Suprapubic skin (tissue), 4 donors: Measurements from ENCODE around the gene CIP2A. TPM values are rescaled to one million over a fixed set of nuclear protein-coding genes. Genes with fewer than 3 reads are reported as not detected.

ENCODE experiments used
- DNase-seq, 2 donors: peaks; one replicate each; pipeline ENCODE4 v3.0.0-alpha.2; 2019; ENCODE audit warnings: low spot score in 2 of 2
- H3K27ac ChIP-seq: fragments of 200-600 bp; sonication (generic); one replicate; pipeline ENCODE4 v1.5.1; 2019
- H3K27me3 ChIP-seq: fragments of 200-600 bp; sonication (generic); one replicate; pipeline ENCODE4 v1.5.1; 2019
- H3K36me3 ChIP-seq: fragments of 200-600 bp; sonication (generic); one replicate; pipeline ENCODE4 v1.5.1; 2019
- H3K4me1 ChIP-seq: fragments of 200-600 bp; sonication (generic); one replicate; pipeline ENCODE4 v1.5.1; 2019
- H3K4me3 ChIP-seq: fragments of 200-600 bp; sonication (generic); one replicate; pipeline ENCODE4 v1.5.1; 2019; ENCODE audit warnings: mild to moderate bottlenecking
- H3K9me3 ChIP-seq: fragments of 200-600 bp; sonication (generic); one replicate; pipeline ENCODE4 v1.5.1; 2019
- CTCF ChIP-seq, 2 donors: fragments of 200-600 bp in 1 of 2; fragments of 450-650 bp in 1 of 2; sonication (generic) in 1 of 2; IDR thresholded peaks; one replicate each; pipeline ENCODE4 v1.5.1; 2016 to 2019; ENCODE audit warnings: antibody characterized with exemption in 2 of 2, mild to moderate bottlenecking in 1 of 2, moderate library complexity in 1 of 2
- EP300 ChIP-seq: sonication (generic); formaldehyde crosslinking; IDR thresholded peaks from one replicate; pipeline ENCODE4 v1.6.1; 2017; ENCODE audit warnings: antibody characterized with exemption
- POLR2A ChIP-seq, 2 donors: fragments of 450-650 bp; IDR thresholded peaks; one replicate each; pipeline ENCODE4 v1.6.1; 2017; ENCODE audit warnings: antibody characterized with exemption in 2 of 2, mild to moderate bottlenecking in 2 of 2, moderate library complexity in 2 of 2
- POLR2AphosphoS5 ChIP-seq, 3 donors: sonication (generic); formaldehyde crosslinking; IDR thresholded peaks; one replicate each; pipeline ENCODE4 v1.6.1; 2017; ENCODE audit warnings: antibody characterized with exemption in 3 of 3
- WGBS: methylation state at CpG from one replicate; pipeline ENCODE4 v1.1.5; 2018; 5-methylcytosine and 5-hydroxymethylcytosine counted together
- total RNA-seq, 4 donors: library from RNA; depleted of rRNA; stranded (reverse); fragments of >200 nt; gene quantifications; one replicate each; pipeline ENCODE4 v1.1.0, GENCODE V29; 2016

The CIP2A gene
- total RNA-seq, 4 donors from 2014 or later: 1.3 to 6.4 (median 2.0) TPM

GRCh38 chr3:108602935-108603294, 13.7 kb upstream of the CIP2A start:
- Histone ChIP-seq H3K4me3 (no peak overlapping the region), H3K27ac (no peak overlapping the region), H3K9me3 (no peaks in the 10 kb centered on the region), H3K27me3 (no peaks in the 10 kb centered on the region), H3K36me3 (no peaks in the 10 kb centered on the region), H3K4me1 (no peaks in the 10 kb centered on the region)
- no peak for TF ChIP-seq POLR2AphosphoS5 (IDR thresholded peaks at IDR 0.05)
- TF ChIP-seq CTCF (IDR thresholded peaks at IDR 0.05): no peak
- no peak for TF ChIP-seq EP300
- TF ChIP-seq POLR2A (IDR thresholded peaks at IDR 0.05): no peak
- 81% methylated on average over 2 of the region's 2 CpGs for WGBS
- no peak for DNase-seq

GRCh38 chr3:108602249-108602934, 13.2 kb upstream of the CIP2A start:
- WGBS: 78% methylated on average over 5 of the region's 5 CpGs
- no peak overlapping the region for H3K27ac ChIP-seq
- H3K27me3 ChIP-seq: no peaks in the 10 kb centered on the region

GRCh38 chr3:108599677-108600409, 10.6 kb upstream of the CIP2A start:
- Histone ChIP-seq H3K36me3 (no peaks in the 10 kb centered on the region), H3K4me1 (no peaks in the 10 kb centered on the region), H3K4me3 (no peak overlapping the region), H3K27me3 (no peaks in the 10 kb centered on the region), H3K27ac (no peak overlapping the region), H3K9me3 (no peaks in the 10 kb centered on the region)
- TF ChIP-seq POLR2A (IDR thresholded peaks at IDR 0.05) (no peak), POLR2AphosphoS5 (IDR thresholded peaks at IDR 0.05) (no peak), CTCF (IDR thresholded peaks at IDR 0.05) (no peak), EP300 (no peak)
- 79% methylated on average over 1 of the region's 1 CpG for WGBS
- DNase-seq: no peak

More at GRCh38 chr3:108602249-108602934, 13.2 kb upstream of the CIP2A start:
- H3K4me3 ChIP-seq: no peak overlapping the region
- DNase-seq: no peak
- TF ChIP-seq EP300: no peak
- no peak for TF ChIP-seq CTCF (IDR thresholded peaks at IDR 0.05)
- no peaks in the 10 kb centered on the region for H3K9me3 ChIP-seq
- H3K36me3 ChIP-seq: no peaks in the 10 kb centered on the region
- H3K4me1 ChIP-seq: no peaks in the 10 kb centered on the region

GRCh38 chr3:108598375-108598774, 9.1 kb upstream of the CIP2A start:
- no peaks in the 10 kb centered on the region for H3K9me3 ChIP-seq
- no peak overlapping the region for H3K27ac ChIP-seq
- H3K4me3 ChIP-seq: no peak overlapping the region
- H3K36me3 ChIP-seq: no peaks in the 10 kb centered on the region
- no peak for DNase-seq
- 78% methylated on average over 5 of the region's 5 CpGs for WGBS
- no peaks in the 10 kb centered on the region for H3K4me1 ChIP-seq
- H3K27me3 ChIP-seq: no peaks in the 10 kb centered on the region
- no peak for TF ChIP-seq POLR2AphosphoS5 (IDR thresholded peaks at IDR 0.05)
- no peak for TF ChIP-seq POLR2A (IDR thresholded peaks at IDR 0.05)
- no peak for TF ChIP-seq EP300
- TF ChIP-seq CTCF (IDR thresholded peaks at IDR 0.05): no peak

GRCh38 chr3:108595321-108595720, 6.1 kb upstream of the CIP2A start:
- Histone ChIP-seq H3K9me3 (no peaks in the 10 kb centered on the region), H3K27ac (no peak overlapping the region), H3K27me3 (no peaks in the 10 kb centered on the region), H3K36me3 (no peaks in the 10 kb centered on the region), H3K4me3 (no peak overlapping the region), H3K4me1 (peaks cover 9% of the 10 kb centered on the region)
- no peak for TF ChIP-seq EP300
- TF ChIP-seq CTCF (IDR thresholded peaks at IDR 0.05): no peak
- TF ChIP-seq POLR2A (IDR thresholded peaks at IDR 0.05): no peak
- no peak for TF ChIP-seq POLR2AphosphoS5 (IDR thresholded peaks at IDR 0.05)
- no peak for DNase-seq
- 70% methylated on average over 2 of the region's 2 CpGs for WGBS
